PC-3 (cell line): ENCODE data around the gene TXN.

Experiments
- EZH2 ChIP-seq: fragments of 300-600 bp; sonication (generic); IDR thresholded peaks from one replicate; pipeline ENCODE4 v1.6.1; 2017; ENCODE audit warnings: antibody characterized with exemption, mild to moderate bottlenecking, low read length; ENCODE audit not compliant: unreplicated experiment
- EZH2phosphoT487 ChIP-seq: fragments of 300-600 bp; sonication (generic); IDR thresholded peaks from 2 replicates; pipeline ENCODE4 v1.6.1; 2018; ENCODE audit warnings: mild to moderate bottlenecking, antibody characterized with exemption, low read length, borderline replicate concordance
- TF ChIP-seq, protein P1 (sequence below): fragments of 300-600 bp; sonication (generic); conservative IDR thresholded peaks from 2 replicates; pipeline ENCODE4 v1.5.1; 2017; ENCODE audit warnings: antibody characterized with exemption, low read depth, mild to moderate bottlenecking, low read length

DNA sequence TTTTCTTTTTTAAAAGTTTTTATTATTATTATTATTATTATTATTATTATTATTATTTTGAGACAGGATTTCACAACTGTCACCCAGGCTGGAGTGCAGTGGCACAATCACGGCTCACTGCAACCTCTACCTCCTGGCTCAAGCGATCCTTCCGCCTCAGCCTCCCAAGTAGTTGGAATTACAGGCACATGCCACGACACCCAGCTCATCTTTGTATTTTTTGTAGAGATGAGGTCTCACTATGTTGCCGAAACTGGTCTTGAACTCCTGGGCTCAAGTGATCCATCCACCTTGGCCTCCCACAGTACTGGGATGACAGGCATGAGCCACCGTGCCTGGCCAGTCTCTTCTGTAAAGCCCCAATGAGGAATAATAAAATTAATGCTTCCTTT, 31.0 kb upstream of the TXN start:
- TF ChIP-seq, protein P1, sequence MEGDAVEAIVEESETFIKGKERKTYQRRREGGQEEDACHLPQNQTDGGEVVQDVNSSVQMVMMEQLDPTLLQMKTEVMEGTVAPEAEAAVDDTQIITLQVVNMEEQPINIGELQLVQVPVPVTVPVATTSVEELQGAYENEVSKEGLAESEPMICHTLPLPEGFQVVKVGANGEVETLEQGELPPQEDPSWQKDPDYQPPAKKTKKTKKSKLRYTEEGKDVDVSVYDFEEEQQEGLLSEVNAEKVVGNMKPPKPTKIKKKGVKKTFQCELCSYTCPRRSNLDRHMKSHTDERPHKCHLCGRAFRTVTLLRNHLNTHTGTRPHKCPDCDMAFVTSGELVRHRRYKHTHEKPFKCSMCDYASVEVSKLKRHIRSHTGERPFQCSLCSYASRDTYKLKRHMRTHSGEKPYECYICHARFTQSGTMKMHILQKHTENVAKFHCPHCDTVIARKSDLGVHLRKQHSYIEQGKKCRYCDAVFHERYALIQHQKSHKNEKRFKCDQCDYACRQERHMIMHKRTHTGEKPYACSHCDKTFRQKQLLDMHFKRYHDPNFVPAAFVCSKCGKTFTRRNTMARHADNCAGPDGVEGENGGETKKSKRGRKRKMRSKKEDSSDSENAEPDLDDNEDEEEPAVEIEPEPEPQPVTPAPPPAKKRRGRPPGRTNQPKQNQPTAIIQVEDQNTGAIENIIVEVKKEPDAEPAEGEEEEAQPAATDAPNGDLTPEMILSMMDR, result no peak
- no peak for TF ChIP-seq EZH2phosphoT487
- TF ChIP-seq EZH2, result no peak
